Mesothelial cell of epicardium (in vitro differentiated cells): ENCODE results near the gene SPAG8. TPM values are rescaled to one million over a fixed set of nuclear protein-coding genes. Genes with fewer than 3 reads are reported as not detected.

Experiments
- DNase-seq, 2 experiments: peaks; one replicate each; pipeline ENCODE4 v3.0.0; 2021; ENCODE audit warnings: low spot score in 2 of 2; ENCODE audit not compliant: unreplicated experiment in 2 of 2
- H3K27ac Mint-ChIP-seq: 2 replicates; pipeline ENCODE4 v1.8.0; 2021; ENCODE audit warnings: mixed read lengths
- H3K27me3 Mint-ChIP-seq: 2 replicates; pipeline ENCODE4 v1.8.0; 2021; ENCODE audit warnings: low read depth, mixed read lengths
- H3K36me3 Mint-ChIP-seq: 2 replicates; pipeline ENCODE4 v1.8.0; 2021; ENCODE audit warnings: mixed read lengths
- H3K4me1 Mint-ChIP-seq: 2 replicates; pipeline ENCODE4 v1.8.0; 2021; ENCODE audit warnings: mixed read lengths
- H3K4me3 Mint-ChIP-seq: 2 replicates; pipeline ENCODE4 v1.8.0; 2021; ENCODE audit warnings: mild to moderate bottlenecking, moderate library complexity, mixed read lengths
- H3K9me3 Mint-ChIP-seq: 2 replicates; pipeline ENCODE4 v1.8.0; 2021; ENCODE audit warnings: mixed read lengths
- total RNA-seq: library from RNA; stranded (reverse); gene quantifications from 3 replicates; pipeline ENCODE4 v1.2.1, GENCODE V29; 2021
- TF ChIP-seq, protein P1 (sequence below): fragments of 200-600 bp; sonication (generic); IDR thresholded peaks from one replicate; pipeline ENCODE4 v1.5.0; 2021; ENCODE audit warnings: antibody characterized with exemption; ENCODE audit not compliant: unreplicated experiment

SPAG8 gene
- total RNA-seq, 1 donor from 2014 or later = 0.89 TPM

DNA sequence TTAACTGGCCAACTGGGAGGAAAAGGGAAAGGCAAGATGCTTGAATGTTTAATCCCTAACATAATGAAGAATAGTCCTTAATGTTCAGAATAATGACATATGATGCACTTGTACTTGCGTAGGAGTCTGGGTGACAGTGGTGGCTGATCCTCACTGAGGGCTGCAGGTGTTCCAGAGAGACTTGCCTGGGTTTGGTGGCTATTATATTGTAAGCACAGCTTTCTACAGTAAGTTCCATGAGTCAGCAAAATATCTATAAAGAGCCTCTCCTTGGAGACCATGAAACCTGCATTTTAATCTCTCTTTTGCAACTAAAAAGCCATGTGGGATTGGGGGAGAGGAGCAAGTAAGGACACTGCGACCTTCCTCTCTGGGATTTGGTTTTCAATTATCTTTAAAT is 22.5 kb downstream of the SPAG8 start:
- H3K9me3 Mint-ChIP-seq = no peaks in the 10 kb centered on the region
- H3K4me3 Mint-ChIP-seq = no peak overlapping the region
- H3K27ac Mint-ChIP-seq = no peak overlapping the region
- peaks cover 3% of the 10 kb centered on the region for H3K36me3 Mint-ChIP-seq
- DNase-seq = no peak
- TF ChIP-seq, protein P1, sequence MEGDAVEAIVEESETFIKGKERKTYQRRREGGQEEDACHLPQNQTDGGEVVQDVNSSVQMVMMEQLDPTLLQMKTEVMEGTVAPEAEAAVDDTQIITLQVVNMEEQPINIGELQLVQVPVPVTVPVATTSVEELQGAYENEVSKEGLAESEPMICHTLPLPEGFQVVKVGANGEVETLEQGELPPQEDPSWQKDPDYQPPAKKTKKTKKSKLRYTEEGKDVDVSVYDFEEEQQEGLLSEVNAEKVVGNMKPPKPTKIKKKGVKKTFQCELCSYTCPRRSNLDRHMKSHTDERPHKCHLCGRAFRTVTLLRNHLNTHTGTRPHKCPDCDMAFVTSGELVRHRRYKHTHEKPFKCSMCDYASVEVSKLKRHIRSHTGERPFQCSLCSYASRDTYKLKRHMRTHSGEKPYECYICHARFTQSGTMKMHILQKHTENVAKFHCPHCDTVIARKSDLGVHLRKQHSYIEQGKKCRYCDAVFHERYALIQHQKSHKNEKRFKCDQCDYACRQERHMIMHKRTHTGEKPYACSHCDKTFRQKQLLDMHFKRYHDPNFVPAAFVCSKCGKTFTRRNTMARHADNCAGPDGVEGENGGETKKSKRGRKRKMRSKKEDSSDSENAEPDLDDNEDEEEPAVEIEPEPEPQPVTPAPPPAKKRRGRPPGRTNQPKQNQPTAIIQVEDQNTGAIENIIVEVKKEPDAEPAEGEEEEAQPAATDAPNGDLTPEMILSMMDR = no peak
- H3K4me1 Mint-ChIP-seq = peaks cover 16% of the 10 kb centered on the region
- H3K27me3 Mint-ChIP-seq = no peaks in the 10 kb centered on the region

DNA sequence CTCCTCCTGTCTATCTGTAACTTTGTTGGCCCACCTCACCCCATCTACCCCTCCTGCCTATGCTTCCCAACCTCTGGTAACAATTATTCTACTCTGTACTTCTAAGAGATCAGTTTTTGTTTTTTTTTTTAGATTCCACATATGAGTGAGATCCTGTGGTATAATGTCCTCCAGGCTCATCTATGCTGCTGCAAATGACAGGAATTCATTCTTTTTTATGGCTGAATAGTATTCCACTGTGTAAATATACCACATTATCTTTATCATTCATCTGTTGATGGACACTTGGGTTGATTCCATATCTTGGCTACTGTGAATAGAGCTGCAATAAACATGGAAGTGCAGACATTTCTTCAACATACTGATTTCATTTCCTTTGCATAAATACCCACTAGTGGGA is 28.6 kb downstream of the SPAG8 start:
- peaks cover 7% of the 10 kb centered on the region for H3K9me3 Mint-ChIP-seq
- H3K27ac Mint-ChIP-seq = no peak overlapping the region
- DNase-seq = no peak
- no peaks in the 10 kb centered on the region for H3K4me1 Mint-ChIP-seq
- no peak overlapping the region for H3K4me3 Mint-ChIP-seq
- peaks cover 17% of the 10 kb centered on the region for H3K36me3 Mint-ChIP-seq
- peaks cover 2% of the 10 kb centered on the region for H3K27me3 Mint-ChIP-seq
- TF ChIP-seq, protein P1 = no peak

DNA sequence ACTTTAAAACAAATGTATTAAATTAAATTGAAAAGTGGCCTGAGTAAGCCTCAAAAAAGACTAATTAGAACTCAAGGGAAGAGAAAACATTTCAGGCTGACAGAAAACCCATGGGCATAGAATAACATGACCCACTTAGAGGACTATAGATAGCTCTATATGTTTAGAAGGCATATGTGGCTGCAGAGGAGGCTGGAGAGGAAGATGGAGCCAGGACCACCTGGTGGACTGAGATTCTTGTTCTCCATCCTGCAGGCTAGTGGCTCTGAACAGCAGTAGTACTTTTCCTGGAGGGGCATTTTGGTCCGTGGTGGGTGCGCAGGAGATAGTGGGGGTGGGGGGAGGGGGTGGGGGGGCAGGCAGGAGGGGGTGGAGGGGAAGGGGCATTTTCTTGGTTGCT is 31.0 kb downstream of the SPAG8 start:
- peaks cover 2% of the 10 kb centered on the region for H3K27me3 Mint-ChIP-seq
- peaks cover 1% of the 10 kb centered on the region for H3K4me1 Mint-ChIP-seq
- H3K4me3 Mint-ChIP-seq = no peak overlapping the region
- peaks cover 7% of the 10 kb centered on the region for H3K9me3 Mint-ChIP-seq
- DNase-seq = no peak
- peaks cover 14% of the 10 kb centered on the region for H3K36me3 Mint-ChIP-seq
- TF ChIP-seq, protein P1 = no peak
- H3K27ac Mint-ChIP-seq = no peak overlapping the region

DNA sequence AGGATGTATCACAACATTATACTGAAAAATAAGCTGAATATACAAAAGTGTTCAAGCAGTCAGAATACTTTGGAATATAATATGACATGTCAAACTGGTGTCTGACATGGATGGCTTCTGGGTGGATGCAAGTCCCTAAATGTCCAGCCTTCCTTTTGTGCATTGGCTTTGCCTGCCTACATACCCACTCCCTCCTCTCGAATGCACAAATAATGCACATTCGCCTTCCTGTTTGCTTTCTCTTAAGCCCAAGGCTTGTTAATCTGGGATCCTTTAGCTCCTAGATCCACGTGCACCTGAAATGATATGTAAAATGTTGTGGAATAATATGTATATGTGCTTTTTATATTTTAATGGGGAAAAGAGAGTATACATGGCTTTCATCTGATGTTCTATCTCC is 33.6 kb downstream of the SPAG8 start:
- DNase-seq = no peak
- Mint-ChIP-seq H3K36me3 (peaks cover 9% of the 10 kb centered on the region), H3K27me3 (peaks cover 2% of the 10 kb centered on the region), H3K4me3 (no peak overlapping the region), H3K27ac (no peak overlapping the region), H3K4me1 (peaks cover 8% of the 10 kb centered on the region), H3K9me3 (peaks cover 3% of the 10 kb centered on the region)
- TF ChIP-seq, protein P1 = no peak

DNA sequence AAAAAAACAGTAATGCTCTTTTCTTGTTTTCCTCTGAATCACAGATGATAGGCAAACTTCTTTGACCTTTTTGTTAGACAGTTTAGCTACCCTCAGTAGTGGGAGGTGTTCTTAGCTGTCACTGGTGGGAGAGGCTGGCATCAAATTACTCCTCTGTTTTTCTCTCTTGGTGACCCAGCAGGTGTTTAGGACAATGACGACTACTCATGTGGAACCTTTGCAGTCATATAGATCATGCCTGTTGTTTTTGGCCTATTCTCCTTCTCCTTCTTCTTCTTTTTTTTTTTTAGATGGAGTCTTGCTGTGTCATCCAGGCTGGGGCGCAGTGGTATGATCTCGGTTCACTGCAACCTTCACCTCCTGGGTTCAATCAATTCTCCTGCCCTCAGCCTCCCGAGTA is 36.0 kb downstream of the SPAG8 start:
- TF ChIP-seq, protein P1 = no peak
- H3K36me3 Mint-ChIP-seq = peaks cover 6% of the 10 kb centered on the region
- no peak overlapping the region for H3K4me3 Mint-ChIP-seq
- DNase-seq = no peak
- H3K27ac Mint-ChIP-seq = peak overlapping the region; percentile 47
- peaks cover 8% of the 10 kb centered on the region for H3K4me1 Mint-ChIP-seq
- H3K9me3 Mint-ChIP-seq = no peaks in the 10 kb centered on the region
- H3K27me3 Mint-ChIP-seq = peaks cover 2% of the 10 kb centered on the region
